GM18508 (cell line): ENCODE measurements around the gene HOXC6.

Source experiments
- ATAC-seq: cut with Tn5 transposase; IDR thresholded peaks from one replicate; pipeline ENCODE4 v1.9.1; 2021; ENCODE audit warnings: moderate number of reproducible peaks; ENCODE audit not compliant: insufficient read depth, unreplicated experiment

Gene HOXC6

DNA sequence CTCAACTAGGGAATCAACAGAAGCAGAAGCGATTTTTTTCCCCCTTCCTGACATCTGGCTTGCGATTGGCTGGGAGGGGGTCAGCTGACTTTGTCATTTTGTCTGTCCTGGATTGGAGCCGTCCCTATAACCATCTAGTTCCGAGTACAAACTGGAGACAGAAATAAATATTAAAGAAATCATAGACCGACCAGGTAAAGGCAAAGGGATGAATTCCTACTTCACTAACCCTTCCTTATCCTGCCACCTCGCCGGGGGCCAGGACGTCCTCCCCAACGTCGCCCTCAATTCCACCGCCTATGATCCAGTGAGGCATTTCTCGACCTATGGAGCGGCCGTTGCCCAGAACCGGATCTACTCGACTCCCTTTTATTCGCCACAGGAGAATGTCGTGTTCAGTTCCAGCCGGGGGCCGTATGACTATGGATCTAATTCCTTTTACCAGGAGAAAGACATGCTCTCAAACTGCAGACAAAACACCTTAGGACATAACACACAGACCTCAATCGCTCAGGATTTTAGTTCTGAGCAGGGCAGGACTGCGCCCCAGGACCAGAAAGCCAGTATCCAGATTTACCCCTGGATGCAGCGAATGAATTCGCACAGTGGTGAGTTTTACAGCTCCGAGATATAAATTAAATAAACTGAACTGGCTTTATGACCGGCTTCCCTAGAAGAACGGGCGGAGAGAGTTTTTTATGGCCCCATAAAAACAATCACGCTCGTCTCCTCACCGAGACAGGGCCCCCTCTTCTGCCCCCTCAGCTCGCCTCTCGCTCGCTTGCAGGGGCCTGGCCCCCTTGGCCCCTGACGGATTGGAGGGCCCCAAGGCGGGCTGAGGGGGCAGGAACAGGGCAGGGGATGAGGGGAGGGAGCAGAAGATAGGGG is at the start of gene HOXC6:
TSS of gene HOXC6 (plus strand) at position 127 of the 888 bp plus-strand sequence. CDS start at position 209, 82 bp downstream.
- no peak for ATAC-seq

DNA sequence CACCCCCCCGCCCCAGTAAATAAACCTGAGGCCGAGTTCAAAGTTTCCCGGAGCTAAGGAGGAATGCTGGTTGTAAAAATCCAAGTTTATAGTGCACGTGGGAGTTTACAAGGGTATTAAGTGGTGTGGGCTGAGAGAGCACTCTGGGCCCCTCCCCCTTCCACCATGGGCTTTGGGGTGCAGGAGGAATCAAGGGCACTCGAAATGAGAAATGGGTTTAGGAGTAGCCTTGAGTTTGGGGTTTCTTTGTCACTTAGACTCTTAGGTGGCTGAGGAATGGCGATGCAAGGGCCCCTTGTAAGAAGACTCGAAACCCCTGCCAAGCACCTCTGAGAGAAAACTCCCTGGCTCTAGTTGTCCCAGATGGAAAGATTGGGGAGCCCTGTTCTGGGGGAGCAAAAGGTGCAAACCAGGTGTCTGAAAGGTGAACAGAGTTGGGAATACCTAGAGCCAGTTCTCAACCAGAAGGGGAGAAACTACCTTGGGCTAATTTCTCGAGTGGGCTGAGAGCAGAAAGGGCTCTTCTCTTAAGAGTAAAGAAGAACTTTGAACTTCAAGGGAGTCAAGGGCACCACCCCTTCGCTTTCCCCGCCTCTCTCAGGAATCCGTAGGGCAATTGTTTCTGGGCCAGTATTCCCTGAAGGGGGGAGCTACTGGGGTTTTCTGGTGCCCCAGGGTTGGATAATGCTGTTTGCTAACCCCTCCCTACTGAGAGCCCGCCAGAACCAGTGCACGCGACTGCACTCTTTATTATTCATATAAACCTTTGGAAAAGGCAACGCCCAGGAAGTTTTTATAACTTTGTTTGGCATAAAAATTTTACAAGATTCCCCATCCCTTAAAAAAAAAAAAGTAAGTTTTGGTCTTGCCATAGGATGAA is 49.5 kb upstream of the HOXC6 start:
- no peak for ATAC-seq

DNA sequence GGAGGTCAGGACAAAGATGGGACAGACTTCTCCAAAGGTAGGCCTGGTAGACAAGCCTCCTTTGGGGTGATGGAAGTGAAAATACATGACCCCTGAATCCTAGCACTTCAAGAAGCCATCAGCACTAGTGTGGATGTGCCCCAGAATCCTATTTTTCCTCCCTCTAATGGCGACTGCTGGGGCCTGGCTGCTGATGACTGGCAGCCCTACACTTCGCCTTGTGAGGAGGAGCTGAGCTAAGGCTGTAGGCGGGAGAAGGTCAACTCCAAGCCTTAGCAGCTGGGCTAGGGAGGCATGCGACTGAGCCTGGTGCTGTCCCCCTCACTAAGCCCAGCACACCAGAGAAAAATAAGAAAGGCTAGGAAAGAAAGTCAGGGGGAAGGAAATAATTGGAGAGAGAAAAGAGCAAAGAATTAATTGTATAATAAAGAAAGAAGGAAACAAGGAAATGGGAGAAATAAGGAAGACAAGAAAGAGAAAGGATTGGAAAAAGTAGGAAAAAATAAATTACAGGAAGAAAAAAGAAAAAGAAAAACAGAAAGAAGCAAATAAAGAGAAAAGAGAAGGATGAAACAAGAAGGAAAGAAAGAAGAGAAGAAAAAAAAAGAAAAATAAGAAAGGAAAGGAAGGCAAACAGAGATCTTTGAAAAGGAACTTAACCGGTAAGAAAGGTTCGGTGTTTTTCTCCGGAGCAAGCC is 48.0 kb upstream of the HOXC6 start:
- no peak for ATAC-seq

DNA sequence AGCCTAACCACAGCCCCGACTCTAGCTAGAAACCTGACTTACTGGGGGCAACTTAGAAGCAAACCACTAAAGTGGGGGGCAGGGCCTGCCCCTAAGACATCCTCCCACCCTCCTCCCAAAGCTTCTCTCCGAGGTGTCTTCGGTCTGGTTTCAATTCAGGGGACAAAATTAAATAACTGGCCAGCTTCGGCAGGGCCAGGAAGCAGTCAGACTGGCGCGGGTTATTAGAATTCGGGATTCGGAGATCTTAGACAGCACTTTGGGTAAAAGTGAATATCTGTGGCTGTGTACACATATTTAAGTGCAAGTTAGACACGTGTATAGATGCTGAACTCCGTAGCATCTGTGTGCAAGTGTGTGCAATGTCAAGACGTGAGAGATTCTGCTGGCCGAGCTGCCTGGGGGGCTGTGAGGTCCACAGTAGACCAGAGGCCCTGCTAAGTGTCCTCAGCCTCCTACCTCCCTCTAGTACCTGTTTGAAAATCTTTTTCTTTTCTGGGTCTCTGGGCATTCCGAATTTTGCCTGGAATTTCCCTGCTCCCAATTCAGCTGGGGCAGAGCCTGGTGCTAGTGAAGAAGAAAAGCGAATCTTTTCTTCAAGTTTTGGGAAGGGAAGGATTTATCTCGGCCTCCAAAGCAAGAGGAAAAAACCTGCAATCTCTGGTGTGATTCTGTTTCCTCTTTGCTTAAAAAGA is 47.3 kb upstream of the HOXC6 start:
- ATAC-seq: no peak

DNA sequence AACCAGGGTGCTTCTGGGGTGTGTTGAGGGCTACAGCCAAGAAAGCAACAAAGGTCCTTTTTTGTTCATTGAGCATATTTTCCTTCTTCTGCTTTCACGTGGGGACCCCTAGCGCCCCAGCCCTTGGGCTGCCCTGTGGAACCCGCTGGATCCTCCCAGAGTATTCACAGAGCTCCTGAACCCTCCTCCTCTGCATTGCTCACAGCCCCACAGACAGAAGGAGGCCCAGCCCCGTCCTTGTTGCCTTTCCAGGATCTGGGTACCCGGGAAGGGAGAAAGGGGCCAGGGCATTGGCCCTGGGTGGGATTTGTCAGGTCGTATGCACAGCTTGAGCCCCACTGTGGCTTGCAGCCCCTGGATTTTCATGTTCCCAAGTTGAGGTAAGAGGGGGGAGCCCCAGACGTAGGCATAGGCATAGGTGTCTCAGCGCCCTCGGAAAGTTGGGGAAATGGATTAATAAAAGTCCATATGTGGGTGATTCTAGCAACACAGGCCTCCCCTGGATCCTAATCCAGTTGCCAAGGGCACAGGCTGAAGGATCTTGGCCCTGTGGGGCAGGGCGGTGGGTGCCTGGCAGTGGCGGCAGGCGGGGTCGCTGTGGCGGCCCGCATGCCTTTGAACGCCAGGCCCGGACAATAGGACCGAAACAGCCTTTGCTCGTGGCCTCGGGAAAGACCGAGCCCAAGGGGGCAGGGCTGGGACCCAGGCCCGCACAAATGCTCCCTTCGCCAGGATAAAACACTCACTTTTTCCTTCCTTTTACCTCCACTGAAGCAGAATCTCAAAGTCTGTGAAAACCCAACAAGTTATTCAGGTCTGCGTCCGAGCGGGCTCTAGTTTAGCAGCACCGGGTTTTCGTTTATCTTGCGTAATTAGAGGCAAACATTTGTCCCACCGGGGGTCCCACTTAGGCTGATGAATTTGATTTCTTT is 46.3 kb upstream of the HOXC6 start:
- ATAC-seq: no peak

DNA sequence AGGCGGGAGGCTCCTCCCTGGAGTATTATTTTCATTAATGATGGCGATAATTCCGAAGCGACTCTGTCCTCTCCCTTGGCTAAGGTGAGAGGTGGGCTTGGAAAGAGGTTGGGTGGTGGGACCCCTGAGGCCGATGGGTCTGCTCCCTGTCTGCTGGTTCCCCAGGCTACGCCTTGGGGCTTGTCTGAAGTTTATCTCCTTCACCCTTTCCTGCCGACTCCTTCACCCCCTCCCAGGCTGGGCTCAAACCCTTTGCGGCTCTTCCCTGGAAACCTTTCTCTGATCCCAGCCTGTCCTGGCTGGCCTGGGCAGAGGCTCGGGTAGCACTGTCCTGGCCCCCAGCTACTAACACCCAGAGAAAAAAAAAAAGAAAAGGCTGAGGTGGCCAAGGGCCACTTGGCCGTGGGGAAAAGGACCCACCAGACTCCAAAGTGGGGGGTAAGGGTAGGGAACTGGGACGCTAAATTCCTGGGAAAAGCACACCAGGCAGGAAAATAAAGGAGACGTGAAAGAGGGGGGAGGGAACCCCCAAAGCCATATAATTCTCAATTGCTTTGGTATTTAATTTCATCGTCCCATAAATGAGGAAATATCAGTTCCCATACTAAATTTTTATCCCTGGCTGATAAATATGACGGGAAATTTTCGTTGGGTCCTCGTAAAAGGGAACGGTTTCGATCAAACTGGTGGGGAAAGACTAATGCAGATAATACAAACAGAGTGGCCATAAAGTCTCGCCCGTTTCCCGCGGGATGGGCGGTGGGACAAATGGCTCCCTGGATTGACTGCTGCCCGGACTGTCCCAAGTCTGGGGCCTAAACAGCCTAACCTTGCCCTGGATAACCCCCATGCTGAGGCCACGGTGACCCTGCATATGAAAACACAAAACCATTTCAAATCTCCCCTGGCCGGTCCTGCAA is 45.3 kb upstream of the HOXC6 start:
- no peak for ATAC-seq

DNA sequence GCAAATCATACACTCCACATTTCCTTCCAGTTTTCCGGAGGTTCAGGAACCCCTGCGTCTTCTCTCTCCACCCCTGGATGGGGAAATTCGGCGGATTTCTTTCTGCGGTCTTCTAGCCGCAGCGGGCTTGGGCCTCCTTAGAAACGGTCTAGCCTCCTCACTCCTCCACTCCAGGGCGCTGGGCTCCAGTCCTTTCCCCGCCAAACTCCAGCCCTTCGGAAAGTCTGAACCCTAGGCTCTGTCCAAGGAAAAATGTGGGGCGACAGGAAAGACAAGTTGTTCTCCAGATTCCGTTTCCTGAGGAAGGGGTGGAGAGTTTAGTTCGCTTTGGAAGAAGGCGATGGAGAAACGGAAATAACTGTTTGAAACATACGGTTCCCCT is 44.7 kb upstream of the HOXC6 start:
- no peak for ATAC-seq

DNA sequence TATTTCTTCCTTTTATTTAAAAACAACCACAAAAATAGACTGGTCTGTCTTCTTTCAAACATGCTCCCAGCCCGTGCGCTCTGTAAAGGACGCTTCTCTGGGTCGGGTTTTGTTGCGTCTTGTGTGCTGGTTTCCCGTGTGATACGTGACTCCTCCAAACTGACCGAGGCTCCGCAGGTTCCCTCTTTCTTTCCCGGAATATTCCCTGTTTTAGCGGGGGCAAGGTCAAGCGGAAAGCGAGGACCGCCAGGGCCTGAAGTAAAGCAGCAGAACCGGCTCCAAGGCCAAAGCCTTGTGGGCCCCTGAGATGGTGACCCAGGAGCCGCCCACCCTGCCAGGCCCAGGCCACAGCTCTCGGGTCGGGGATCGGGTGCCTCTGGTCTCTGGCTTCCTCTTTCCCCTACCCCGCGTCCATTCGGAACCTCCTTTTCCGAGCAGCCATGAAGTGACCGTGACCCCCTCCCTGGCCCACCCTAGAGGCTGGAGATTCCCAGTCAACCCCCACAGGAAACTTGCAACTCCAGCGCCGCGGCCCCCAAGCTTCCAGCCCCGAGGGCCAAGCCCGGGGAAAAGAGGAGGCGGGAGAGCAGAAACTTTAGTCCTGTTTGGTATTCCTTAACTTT is 44.2 kb upstream of the HOXC6 start:
- ATAC-seq: no peak

DNA sequence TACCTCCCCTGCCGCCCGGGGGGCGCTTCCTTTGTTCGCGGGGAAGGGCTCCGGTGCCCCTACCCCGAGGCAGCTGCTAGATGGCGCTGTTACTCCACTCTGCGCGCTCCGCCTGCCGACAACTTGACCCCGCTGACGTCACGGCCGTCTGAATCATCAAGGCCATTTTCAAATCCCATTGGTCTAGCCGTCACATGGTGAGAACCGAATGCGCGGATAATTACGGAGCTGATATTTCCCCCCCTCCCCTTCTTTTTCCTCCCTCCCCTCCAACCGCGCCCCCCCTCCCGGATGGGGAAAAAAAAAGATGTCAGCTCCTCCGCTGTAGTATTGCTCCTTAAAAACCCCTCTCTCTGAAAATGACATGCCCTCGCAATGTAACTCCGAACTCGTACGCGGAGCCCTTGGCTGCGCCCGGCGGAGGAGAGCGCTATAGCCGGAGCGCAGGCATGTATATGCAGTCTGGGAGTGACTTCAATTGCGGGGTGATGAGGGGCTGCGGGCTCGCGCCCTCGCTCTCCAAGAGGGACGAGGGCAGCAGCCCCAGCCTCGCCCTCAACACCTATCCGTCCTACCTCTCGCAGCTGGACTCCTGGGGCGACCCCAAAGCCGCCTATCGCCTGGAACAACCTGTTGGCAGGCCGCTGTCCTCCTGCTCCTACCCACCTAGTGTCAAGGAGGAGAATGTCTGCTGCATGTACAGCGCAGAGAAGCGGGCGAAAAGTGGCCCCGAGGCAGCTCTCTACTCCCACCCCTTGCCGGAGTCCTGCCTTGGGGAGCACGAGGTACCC is 43.1 kb upstream of the HOXC6 start, which contains the start of gene HOXC10:
TSS of gene HOXC10 (plus strand) at position 246 of the 791 bp plus-strand sequence. CDS start at position 360, 114 bp downstream.
- ATAC-seq: no peak

DNA sequence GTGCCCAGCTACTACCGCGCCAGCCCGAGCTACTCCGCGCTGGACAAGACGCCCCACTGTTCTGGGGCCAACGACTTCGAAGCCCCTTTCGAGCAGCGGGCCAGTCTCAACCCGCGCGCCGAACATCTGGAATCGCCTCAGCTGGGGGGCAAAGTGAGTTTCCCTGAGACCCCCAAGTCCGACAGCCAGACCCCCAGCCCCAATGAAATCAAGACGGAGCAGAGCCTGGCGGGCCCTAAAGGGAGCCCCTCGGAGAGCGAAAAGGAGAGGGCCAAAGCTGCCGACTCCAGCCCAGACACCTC is 42.6 kb upstream of the HOXC6 start:
- no peak for ATAC-seq

DNA sequence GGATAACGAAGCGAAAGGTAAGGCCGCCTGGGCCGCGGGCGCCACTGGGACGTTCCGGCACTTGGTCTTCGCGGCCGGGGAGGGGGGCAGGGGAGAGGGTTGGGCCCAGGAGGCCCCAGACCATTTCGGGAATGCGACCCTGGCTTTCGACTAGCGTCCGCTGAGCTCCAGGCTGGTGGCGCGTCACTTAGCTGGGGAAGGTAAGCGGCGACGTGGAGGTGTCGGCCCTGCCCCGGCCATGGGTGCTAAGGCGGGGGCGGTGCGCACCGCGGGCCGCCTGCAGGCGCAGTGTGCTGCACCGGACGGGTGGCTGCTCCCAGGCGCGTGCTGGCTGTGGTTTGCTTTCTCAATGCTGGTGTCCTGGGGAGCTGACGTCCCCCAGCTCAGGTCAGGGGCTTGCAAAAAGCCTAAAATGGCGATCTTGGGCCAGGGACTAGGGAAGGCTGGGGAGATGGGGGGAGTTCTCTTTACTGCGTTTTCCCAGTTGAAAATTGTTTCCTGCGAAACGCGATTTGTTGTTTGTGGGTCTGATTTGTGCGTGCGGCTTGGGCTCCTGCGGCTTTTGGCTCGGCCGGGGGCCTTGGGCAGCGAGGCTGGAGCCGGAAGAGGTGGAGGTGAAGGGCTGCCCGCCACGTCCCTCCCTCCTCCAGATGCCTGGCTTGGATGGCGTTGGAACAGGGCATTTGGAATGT is 42.1 kb upstream of the HOXC6 start:
- ATAC-seq: no peak

DNA sequence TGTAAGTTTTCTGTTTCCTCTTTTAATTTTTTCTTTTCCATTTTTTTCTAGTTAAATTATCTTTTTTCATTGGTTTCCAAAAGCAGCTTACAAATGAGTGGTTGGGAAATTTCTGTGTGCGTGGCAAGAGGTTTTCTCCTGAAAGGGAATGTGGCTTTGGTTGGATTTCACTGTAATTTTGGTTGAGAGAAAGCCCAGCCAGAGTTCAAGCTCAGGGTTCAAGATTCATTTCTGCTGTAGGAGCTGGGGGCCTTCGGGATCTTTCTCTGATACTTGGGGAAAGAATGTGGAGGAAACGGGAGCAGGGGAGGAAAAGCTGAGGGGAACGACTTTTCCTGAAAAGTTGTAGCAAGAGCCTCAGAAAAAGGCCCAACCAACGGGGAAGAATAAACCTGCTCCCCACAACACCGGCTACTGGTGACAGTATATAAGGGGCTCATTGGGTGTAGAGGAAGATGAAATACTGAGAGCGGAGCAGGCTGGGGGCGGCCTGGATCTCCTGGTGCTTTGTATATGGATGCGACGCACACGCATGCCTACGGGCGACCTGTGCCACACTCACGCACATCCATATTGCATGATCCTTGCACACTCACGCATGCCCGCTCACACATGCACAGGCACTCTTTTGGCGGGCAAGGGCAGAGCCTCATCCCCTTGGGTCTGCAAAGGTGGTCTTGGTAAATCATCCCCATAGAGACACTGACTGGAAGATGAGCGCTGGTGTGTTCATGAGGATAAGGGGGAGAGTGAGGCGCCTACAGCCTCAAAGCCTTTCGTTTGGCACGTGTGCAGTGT is 41.4 kb upstream of the HOXC6 start:
- ATAC-seq: no peak

DNA sequence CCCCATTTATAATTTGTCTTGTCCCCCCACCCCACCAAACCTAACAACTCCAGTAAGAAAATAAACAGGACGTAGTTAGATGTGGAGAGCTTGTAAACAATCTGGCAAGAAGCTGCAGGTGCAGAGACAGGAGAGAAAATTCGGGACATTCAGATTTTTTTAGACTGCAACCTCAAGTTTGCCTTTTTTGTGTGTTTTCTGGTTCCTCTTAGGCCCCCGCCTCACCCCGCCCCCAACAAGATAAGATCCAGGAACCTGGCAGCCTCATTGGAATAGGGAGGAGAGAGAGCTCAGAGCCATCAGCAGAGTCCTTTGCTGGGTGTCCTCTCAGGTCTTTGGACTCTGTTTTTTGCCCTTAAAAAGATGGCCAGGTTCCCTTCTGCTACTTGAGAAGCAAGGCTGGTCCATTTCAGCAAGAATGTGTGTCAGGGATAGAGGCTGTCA is 40.4 kb upstream of the HOXC6 start:
- ATAC-seq: no peak

DNA sequence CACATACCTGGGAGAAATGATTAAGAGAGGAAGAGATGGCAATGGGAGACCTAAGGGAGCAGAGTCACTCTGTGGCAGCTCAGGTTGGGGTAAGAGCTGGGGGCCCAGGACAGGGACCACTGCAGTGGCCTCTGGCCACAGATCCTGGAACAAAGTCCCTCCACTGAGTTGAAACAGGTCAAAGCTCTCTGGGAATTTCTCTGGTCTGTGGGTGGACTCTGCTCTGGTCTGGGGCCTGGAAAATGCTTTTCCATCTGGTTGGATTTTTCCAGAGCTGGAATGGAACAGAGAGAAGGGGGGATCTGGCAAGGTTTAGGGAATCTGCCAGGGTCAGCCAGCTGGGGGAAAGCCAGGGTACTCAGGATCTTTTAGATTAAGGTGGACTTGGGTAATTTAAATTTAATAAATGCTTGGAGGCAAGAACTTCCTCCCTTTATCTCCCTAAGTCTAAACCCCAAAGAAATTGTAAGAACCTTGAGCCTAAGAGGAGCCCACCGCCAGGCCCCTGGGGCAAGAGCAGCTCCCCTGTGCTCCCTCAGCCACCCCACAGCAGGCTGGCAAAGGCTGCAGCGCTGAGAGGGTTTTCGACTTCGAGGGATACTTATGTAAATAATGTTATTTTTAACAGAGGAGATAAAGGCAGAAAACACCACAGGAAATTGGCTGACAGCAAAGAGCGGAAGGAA is 39.6 kb upstream of the HOXC6 start:
- no peak for ATAC-seq
